HL-60 (cell line): ENCODE measurements around the gene MYLK4.

Source experiments
- GABPA ChIP-seq: IDR thresholded peaks from 2 replicates; pipeline ENCODE4 v1.6.1; 2012; ENCODE audit warnings: low read depth
- REST ChIP-seq: IDR thresholded peaks from 2 replicates; pipeline ENCODE4 v1.6.1; 2012; ENCODE audit warnings: low read depth; ENCODE audit not compliant: insufficient replicate concordance
- TF ChIP-seq, protein P1 (sequence below): IDR thresholded peaks from one replicate; pipeline ENCODE4 v1.5.1; 2011; ENCODE audit warnings: low read length, control low read depth, inconsistent platforms; ENCODE audit not compliant: insufficient read depth

DNA sequence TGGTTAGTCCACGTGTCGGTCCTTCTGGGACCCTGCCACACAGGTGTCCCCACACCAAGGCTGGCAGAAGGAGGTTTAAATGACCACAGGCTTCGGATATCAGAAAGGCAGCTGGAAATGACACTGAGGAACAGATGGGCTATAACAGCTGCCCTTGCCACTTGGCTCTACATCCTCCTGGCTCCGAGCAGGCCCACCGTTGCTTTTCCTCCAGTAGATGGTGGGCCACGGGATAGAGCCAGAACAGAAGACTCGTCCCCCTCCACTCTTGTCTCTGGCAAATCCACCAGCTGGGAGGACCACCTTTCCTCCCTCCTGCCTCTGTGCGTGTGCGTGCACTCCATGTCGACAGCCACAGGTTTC is 32.1 kb upstream of the MYLK4 start:
- TF ChIP-seq, protein P1, sequence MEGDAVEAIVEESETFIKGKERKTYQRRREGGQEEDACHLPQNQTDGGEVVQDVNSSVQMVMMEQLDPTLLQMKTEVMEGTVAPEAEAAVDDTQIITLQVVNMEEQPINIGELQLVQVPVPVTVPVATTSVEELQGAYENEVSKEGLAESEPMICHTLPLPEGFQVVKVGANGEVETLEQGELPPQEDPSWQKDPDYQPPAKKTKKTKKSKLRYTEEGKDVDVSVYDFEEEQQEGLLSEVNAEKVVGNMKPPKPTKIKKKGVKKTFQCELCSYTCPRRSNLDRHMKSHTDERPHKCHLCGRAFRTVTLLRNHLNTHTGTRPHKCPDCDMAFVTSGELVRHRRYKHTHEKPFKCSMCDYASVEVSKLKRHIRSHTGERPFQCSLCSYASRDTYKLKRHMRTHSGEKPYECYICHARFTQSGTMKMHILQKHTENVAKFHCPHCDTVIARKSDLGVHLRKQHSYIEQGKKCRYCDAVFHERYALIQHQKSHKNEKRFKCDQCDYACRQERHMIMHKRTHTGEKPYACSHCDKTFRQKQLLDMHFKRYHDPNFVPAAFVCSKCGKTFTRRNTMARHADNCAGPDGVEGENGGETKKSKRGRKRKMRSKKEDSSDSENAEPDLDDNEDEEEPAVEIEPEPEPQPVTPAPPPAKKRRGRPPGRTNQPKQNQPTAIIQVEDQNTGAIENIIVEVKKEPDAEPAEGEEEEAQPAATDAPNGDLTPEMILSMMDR: no peak
- TF ChIP-seq REST (no peak), GABPA (no peak)
